Myocyte (in vitro differentiated cells): ENCODE measurements around the gene CDC123. TPM values are rescaled to one million over a fixed set of nuclear protein-coding genes. Genes with fewer than 3 reads are reported as not detected.
"Not testable (repeated sequence)": the region's sequence is repeated elsewhere in the genome, so short reads cannot be mapped to it uniquely, and the experiment has no call there.

Experiments
- DNase-seq: peaks from one replicate; pipeline ENCODE4 v3.0.0-alpha.2; 2012; ENCODE audit warnings: low read depth
- total RNA-seq: library from RNA; depleted of rRNA; stranded (reverse); fragments of >200 nt; gene quantifications from 2 replicates; pipeline ENCODE4 v1.2.3, GENCODE V29; 2014

Gene CDC123
- total RNA-seq, 1 donor from 2014 or later = 83.4 TPM

GRCh38 chr10:12234687-12235086, 38.7 kb downstream of the CDC123 start:
- not testable (repeated sequence) for DNase-seq

DNA sequence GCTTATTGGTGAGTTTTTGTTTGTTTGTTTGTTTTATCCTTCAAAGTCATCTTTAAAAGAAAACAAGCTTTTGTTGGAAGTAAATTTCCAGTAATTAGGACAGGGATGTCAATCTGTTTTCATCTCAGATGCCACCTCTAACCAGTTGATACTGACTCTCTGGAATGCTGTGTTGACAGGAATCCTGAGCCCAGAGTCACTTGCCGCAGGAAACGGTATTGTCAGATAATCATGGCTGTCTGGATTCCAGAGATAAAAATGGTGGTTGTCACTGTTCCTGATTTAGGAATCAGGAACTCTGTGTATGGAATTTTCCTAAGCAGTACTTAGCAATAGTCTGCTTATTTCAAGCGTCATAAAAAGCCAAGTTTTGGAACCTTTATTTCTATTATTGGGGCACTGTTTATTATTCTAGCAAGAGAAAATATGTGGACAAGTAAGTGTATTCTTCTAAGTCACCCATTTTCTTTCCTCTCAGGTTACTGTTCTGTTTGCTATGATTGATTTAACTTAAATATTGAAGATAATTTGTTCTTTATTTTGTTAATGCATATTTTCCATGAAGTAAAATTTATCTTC, 39.2 kb downstream of the CDC123 start:
- peak; percentile 5 for DNase-seq

GRCh38 chr10:12235796-12236195, 39.8 kb downstream of the CDC123 start:
- no peak for DNase-seq

DNA sequence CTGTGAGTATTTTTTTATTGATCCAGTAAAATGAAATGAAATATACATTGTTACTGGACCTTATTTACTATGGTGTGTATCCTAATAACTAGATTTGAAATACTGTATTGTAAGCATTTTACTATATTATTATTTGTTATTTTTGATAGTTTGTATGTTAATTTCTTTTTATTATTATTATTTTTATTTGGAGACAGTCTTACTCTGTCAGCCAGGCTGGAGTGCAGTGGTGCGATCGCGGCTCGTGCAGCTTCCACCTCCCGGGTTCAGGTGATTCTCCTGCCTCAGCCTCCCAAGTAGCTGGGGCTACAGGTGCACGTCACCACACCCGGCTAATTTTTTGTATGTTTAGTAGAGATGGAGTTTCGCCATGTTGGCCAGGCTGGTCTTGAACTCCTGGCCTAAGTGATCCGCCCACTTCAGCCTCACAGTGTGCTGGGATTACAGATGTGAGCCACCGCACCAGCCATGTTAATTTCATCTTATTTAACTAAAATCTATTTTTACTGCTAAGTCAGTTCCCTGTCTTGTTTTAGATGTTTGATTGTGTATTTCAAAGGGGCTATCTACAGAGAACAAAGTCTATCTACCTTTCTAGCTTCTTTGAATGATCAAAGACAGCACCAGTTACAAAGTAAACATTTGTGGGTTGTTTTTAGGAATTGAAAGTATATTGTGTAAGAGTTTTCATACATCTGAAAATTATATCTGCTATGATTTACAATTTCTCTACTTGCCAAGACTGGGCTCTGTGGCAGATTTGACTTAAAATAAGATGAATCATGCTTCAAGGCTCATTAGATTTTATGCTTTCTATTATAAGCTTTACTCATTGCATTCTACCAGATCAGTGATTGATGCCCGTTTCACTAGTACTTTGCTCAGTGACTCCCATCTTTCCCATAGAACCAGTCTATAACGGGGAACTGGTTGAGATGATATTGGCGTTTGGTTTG, 41.6 kb downstream of the CDC123 start:
- DNase-seq = no peak

DNA sequence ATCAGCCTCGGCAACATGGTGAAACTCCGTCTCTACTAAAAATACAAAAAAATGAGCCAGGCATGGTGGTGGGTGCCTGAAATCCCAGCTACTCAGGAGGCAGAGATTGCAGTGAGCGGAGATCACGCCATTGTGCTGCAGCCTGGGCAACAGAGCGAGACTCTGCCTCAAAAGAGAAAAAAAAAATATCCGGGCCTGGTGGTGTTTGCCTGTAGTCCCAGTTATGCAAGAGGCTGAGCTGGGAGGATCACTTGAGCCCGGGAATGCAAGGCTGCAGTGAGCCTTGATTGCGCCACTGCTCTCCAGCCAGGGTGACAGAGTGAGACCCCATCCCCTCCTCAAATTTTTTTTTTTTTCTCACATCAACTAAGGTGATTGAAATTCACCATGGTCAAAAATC, 42.8 kb downstream of the CDC123 start:
- no peak for DNase-seq

DNA sequence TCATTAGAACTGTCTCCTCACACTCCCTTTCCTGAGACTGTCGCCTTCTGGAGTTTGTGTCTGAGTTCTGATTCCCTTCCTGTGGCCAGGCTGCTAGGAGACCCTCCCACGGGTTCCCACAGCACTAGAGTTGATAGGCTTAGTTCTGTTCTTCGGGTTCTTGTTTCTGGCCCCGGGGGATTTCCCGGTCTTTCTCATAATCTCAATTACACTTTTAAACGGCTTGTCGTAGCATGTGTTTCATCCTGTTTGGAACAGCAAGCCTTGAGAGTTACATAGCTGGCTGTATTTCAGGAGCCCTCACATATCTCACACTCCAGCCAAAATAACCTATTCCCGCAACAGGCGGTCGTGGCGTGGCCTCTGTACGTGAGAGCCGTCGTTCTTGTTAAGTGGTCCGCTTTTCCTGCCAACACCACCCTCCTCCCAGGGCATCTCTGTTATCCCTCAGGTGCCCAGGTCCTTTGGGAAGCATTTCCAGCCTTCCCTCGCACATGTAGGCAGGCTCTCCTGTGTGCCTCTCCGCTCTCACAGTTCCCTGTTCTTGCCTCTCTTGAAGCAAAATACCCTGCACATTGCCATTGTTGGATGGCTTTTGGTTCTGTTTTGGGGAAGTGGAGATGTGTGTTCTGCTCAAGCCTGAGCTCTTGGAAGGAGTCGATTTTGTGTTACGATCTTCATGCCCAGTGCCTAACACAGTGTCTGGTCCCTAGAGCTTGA, 46.0 kb downstream of the CDC123 start:
- peak; percentile 19 for DNase-seq

- DNase-seq = no peak
Observed at GRCh38 chr10:12243864-12244620, 48.1 kb downstream of the CDC123 start.

DNA sequence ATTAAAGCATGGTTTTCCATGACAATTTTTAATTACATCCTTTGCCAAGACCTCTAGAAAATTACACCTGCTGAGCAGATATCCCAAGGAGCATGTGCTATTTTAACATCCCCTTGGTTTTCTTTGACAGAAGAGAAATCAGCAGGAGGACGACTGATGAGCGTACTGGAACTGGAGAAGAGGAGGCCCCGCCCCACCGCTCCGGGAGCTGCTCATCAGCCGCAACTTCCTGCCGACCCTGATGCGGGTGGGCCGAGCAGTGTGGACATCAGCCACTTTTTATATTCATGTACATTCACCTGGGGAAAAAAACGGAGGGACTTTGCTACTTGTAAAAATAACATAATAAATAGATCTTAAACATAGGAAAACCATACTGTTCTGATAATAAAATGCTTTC, 54.2 kb downstream of the CDC123 start:
- no peak for DNase-seq

- not testable (repeated sequence) for DNase-seq
Observed at GRCh38 chr10:12250702-12251101, 54.7 kb downstream of the CDC123 start.

DNA sequence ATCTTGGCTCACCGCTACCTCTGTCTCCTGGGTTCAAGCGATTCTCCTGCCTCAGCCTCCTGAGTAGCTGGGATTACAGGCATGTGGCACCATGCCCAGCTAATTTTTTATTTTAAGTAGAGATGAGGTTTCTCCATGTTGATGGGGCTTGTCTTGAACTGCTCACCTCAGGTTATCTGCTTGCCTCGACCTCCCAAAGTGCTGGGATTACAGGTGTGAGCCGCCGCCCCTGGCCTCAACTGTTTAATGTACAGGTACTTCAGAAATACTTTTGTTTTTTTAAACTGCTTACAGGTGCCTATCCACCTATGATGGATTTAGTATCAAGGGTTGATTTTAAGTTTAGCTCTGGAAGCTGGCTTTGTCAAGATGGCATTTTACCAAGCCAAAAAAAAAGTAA, 55.6 kb downstream of the CDC123 start:
- no peak for DNase-seq

- peak; percentile 17 for DNase-seq
Observed at GRCh38 chr10:12252882-12253546, 57.0 kb downstream of the CDC123 start.

DNA sequence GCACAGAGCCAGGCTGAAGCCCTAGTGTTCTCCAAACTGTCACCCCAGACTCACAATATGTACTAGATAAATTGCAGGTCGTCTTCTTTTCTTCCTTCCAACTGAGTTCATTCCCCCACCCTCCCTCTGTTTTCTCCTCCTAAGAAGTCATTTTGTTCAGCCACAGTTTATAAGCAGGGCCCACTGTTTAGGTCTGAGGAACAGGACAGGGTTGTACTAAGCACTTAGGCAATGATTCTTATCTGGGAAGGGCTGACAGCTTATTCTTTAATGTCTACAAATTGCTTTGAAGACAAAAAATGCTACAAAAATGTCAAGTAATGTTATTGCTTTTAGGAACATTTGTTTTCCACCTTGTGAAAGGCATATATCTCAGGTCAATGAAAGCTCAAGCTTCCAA, 59.1 kb downstream of the CDC123 start:
- no peak for DNase-seq

DNA sequence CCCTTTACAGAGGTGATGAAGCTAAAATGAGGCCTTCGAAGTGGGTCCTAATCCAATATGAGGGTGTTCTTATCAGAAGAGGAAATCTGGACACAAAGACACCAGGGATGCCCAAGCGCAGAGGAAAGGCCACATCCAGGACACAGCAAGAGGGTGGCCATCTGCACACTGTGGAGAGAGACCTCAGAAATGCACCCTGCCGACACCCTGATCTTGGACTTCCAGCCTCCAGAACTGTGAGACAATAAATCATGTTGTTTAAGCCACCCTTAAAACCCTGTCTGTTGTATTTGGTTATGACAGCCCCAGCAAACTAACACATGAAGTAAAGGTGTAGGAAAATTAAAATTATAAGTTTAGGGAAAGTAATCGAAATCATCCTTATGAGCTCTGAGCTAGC, 64.0 kb downstream of the CDC123 start:
- no peak for DNase-seq

GRCh38 chr10:12262278-12262981, 66.4 kb downstream of the CDC123 start:
- no peak for DNase-seq

- DNase-seq = peak; percentile 80
Observed at GRCh38 chr10:12264204-12264940, 68.4 kb downstream of the CDC123 start.

GRCh38 chr10:12269056-12269455, 73.1 kb downstream of the CDC123 start:
- no peak for DNase-seq

- DNase-seq = no peak
Observed at GRCh38 chr10:12271210-12271540, 75.2 kb downstream of the CDC123 start.

GRCh38 chr10:12277862-12278261, 81.9 kb downstream of the CDC123 start:
- DNase-seq = not testable (repeated sequence)

GRCh38 chr10:12279281-12279680, 83.3 kb downstream of the CDC123 start:
- DNase-seq = no peak
